Esophagus muscularis mucosa (tissue), 3 donors: Measurements from ENCODE around the gene RPL31.

Experiments
- CTCF ChIP-seq, 3 experiments: fragments of 200-600 bp in 2 of 3; fragments of 450-650 bp in 1 of 3; sonication (generic) in 2 of 3; IDR thresholded peaks; one replicate each; pipeline ENCODE4 v1.5.1; 2017 to 2019; ENCODE audit warnings: antibody characterized with exemption in 3 of 3, mild to moderate bottlenecking in 2 of 3, moderate library complexity in 1 of 3
- POLR2A ChIP-seq: fragments of 450-650 bp; IDR thresholded peaks from one replicate; pipeline ENCODE4 v1.6.1; 2017; ENCODE audit warnings: antibody characterized with exemption, moderate library complexity, mild to moderate bottlenecking, low read depth
- POLR2AphosphoS5 ChIP-seq, 2 donors: sonication (generic); formaldehyde crosslinking; IDR thresholded peaks; one replicate each; pipeline ENCODE4 v1.6.1; 2017; ENCODE audit warnings: antibody characterized with exemption in 2 of 2

GRCh38 chr2:101038455-101039255, 36.6 kb downstream of the RPL31 start:
- TF ChIP-seq CTCF (IDR thresholded peaks at IDR 0.05) (peak; percentile 21 to 49 (median 48)), POLR2AphosphoS5 (IDR thresholded peaks at IDR 0.05) (no peak), POLR2A (no peak)
